Pancreas (tissue), 10 donors: ENCODE measurements around the gene KCNAB3. TPM values are rescaled to one million over a fixed set of nuclear protein-coding genes. Genes with fewer than 3 reads are reported as not detected.

Source experiments
- ATAC-seq, 4 donors: fragments of 200-7000 bp; cut with Tn5 transposase; one replicate each; pipeline versions ENCODE4 v1.8.0 to v1.9.1; 2020; ENCODE audit warnings: mild to moderate bottlenecking in 4 of 4, moderate library complexity in 4 of 4
- DNase-seq, 6 donors: peaks; one replicate each; pipeline ENCODE4 v3.0.0-alpha.2; 2020
- FAIRE-seq: peaks from 2 replicates; lab custom pipeline; 2012; peaks lifted over from hg19 to GRCh38; lab: Jason Lieb, UNC
- H3K27ac ChIP-seq, 4 donors: fragments of 200-600 bp; sonication (generic); 1 replicate in 3 of 4; 2 replicates in 1 of 4; pipeline versions ENCODE4 v1.5.0 to v1.8.0; 2020
- H3K27me3 ChIP-seq, 4 donors: fragments of 200-600 bp; one replicate each; pipeline ENCODE4 v1.8.0; 2021
- H3K36me3 ChIP-seq, 3 donors: fragments of 200-600 bp; sonication (generic) in 1 of 3; one replicate each; pipeline versions ENCODE4 v1.5.0 to v1.8.0; 2020 to 2021
- H3K4me1 ChIP-seq, 3 donors: fragments of 200-600 bp; one replicate each; pipeline ENCODE4 v1.8.0; 2021
- H3K4me3 ChIP-seq, 4 donors: fragments of 200-600 bp; sonication (generic) in 2 of 4; one replicate each; pipeline versions ENCODE4 v1.5.0 to v1.8.0; 2020 to 2021
- H3K9me3 ChIP-seq, 4 donors: fragments of 200-600 bp; one replicate each; pipeline ENCODE4 v1.8.0; 2021
- CTCF ChIP-seq, 4 donors: fragments of 200-600 bp; sonication (generic) in 3 of 4; IDR thresholded peaks; one replicate each; pipeline versions ENCODE4 v1.5.0 to v1.8.0; 2021; ENCODE audit warnings: antibody characterized with exemption in 4 of 4
- WGBS, 2 donors: extraction: QIAGEN DNeasy Blood & Tissue Kit; methylation state at CpG; one replicate each; pipeline ENCODE4 v1.1.7; 2013; 5-methylcytosine and 5-hydroxymethylcytosine counted together
- intact Hi-C, 3 donors: fragments of 100-400 bp; cut with DNase I; formaldehyde crosslinking; loops; one replicate each; pipeline versions ENCODE4 v1.11.1 to v1.14.2; 2022
- polyA plus RNA-seq, 2 donors: library from polyadenylated mRNA; stranded (reverse); fragments of 200-250 nt; gene quantifications; one replicate each; pipeline ENCODE4 v1.2.3, GENCODE V29; 2013
- total RNA-seq, 6 donors: library from RNA; stranded (reverse); fragmentation: NEBNext Ultra II Directional in 4 of 6; extraction: Animal tissue kit (Norgen Biotek cat#: 25700) in 4 of 6; gene quantifications; one replicate each; pipeline versions ENCODE4 v1.2.1 to v1.2.4, GENCODE V29; 2021 to 2023
- donor health status: healthy with polysubstance abuse.
- donor health status: DM: no; HTN: no; CAD: no; lungs with moderate emphysema.
- donor health status: DM: no; HTN: no; CAD: no.
- donor health status: control.
- donor health status: control.
- donor health status: Bipolar disorder and iron deficiency.
- donor health status: DM: yes; HTN: yes; CAD: no.
- donor health status: DM: no; HTN: no; CAD: no.
- donor health status: DM: no; HTN: no; CAD: no.
- donor health status: DM: yes; HTN: yes; CAD: no.

Gene KCNAB3
- total and polyA plus RNA-seq, 8 donors, result 0.51 to 8.1 (median 1.4) TPM

GRCh38 chr17:7944326-7944725 lies 14.7 kb upstream of the KCNAB3 start:
- no peaks in the 10 kb centered on the region for H3K27me3 ChIP-seq
- intact Hi-C loops, result no loop called here
- no peak for ATAC-seq
- no peak for DNase-seq
- no peaks in the 10 kb centered on the region for H3K4me1 ChIP-seq
- H3K4me3 ChIP-seq, result no peak overlapping the region
- FAIRE-seq, result no peak
- H3K9me3 ChIP-seq, result no peaks in the 10 kb centered on the region
- H3K36me3 ChIP-seq, result peaks cover 2 to 64% (median 10%) of the 10 kb centered on the region in 3 donors
- no peak overlapping the region for H3K27ac ChIP-seq
- no peak for TF ChIP-seq CTCF (IDR thresholded peaks at IDR 0.05)
- 95% methylated on average over 9 of the region's 9 CpGs for WGBS, 2 donors

- H3K27me3 ChIP-seq, result no peaks in the 10 kb centered on the region
- no peak for FAIRE-seq
These were observed 13.6 kb upstream of the KCNAB3 start for GRCh38 chr17:7943291-7943690.

GRCh38 chr17:7940743-7941142 lies 11.1 kb upstream of the KCNAB3 start:
- TF ChIP-seq CTCF (IDR thresholded peaks at IDR 0.05), result no peak
- H3K27ac ChIP-seq, result no peak overlapping the region
- no peaks in the 10 kb centered on the region for H3K9me3 ChIP-seq
- 89 to 93% methylated on average over 6 of the region's 6 CpGs for WGBS, 2 donors
- FAIRE-seq, result no peak
- no peaks in the 10 kb centered on the region for H3K4me1 ChIP-seq
- peaks cover under 1 to 54% (median 7%) of the 10 kb centered on the region in 3 donors for H3K36me3 ChIP-seq
- H3K4me3 ChIP-seq, result no peak overlapping the region
- no peak for DNase-seq
- H3K27me3 ChIP-seq, result no peaks in the 10 kb centered on the region
- intact Hi-C loops, result no loop called here
- ATAC-seq, result no peak

More at GRCh38 chr17:7943291-7943690, 13.6 kb upstream of the KCNAB3 start:
- intact Hi-C loops, result no loop called here
- Histone ChIP-seq H3K4me3 (no peak overlapping the region), H3K36me3 (peaks cover 2 to 59% (median 10%) of the 10 kb centered on the region in 3 donors), H3K9me3 (no peaks in the 10 kb centered on the region), H3K4me1 (no peaks in the 10 kb centered on the region), H3K27ac (no peak overlapping the region)
- 92 to 96% methylated on average over 13 of the region's 13 CpGs for WGBS, 2 donors
- DNase-seq, result no peak
- no peak for TF ChIP-seq CTCF (IDR thresholded peaks at IDR 0.05)
- ATAC-seq, result no peak

GRCh38 chr17:7940034-7940433 lies 10.4 kb upstream of the KCNAB3 start:
- Histone ChIP-seq H3K4me1 (no peaks in the 10 kb centered on the region), H3K36me3 (peaks cover 0 to 47% (median 7%) of the 10 kb centered on the region in 3 donors), H3K27ac (no peak overlapping the region), H3K27me3 (no peaks in the 10 kb centered on the region), H3K9me3 (no peaks in the 10 kb centered on the region), H3K4me3 (no peak overlapping the region)
- 91 to 95% methylated on average over 4 of the region's 4 CpGs for WGBS, 2 donors
- no peak for TF ChIP-seq CTCF (IDR thresholded peaks at IDR 0.05)
- FAIRE-seq (no peak), ATAC-seq (no peak), DNase-seq (no peak)
- intact Hi-C loops, result no loop called here

GRCh38 chr17:7935859-7936258 lies 6.2 kb upstream of the KCNAB3 start:
- peaks cover 0 to 13% (median 8%) of the 10 kb centered on the region in 3 donors for H3K4me1 ChIP-seq
- FAIRE-seq, result no peak
- H3K27ac ChIP-seq, result no peak overlapping the region
- no peak for ATAC-seq
- no peaks in the 10 kb centered on the region for H3K27me3 ChIP-seq
- no peak for DNase-seq
- H3K4me3 ChIP-seq, result no peak overlapping the region
- no peak for TF ChIP-seq CTCF (IDR thresholded peaks at IDR 0.05)
- intact Hi-C loops, result no loop called here
- H3K36me3 ChIP-seq, result peaks cover 0 to 22% (median 0%) of the 10 kb centered on the region in 3 donors
- no peaks in the 10 kb centered on the region for H3K9me3 ChIP-seq
